Measurements from ENCODE around the gene POLN.
"Not testable (repeated sequence)": the region's sequence is repeated elsewhere in the genome, so short reads cannot be mapped to it uniquely, and the experiment has no call there.

The POLN gene

DNA sequence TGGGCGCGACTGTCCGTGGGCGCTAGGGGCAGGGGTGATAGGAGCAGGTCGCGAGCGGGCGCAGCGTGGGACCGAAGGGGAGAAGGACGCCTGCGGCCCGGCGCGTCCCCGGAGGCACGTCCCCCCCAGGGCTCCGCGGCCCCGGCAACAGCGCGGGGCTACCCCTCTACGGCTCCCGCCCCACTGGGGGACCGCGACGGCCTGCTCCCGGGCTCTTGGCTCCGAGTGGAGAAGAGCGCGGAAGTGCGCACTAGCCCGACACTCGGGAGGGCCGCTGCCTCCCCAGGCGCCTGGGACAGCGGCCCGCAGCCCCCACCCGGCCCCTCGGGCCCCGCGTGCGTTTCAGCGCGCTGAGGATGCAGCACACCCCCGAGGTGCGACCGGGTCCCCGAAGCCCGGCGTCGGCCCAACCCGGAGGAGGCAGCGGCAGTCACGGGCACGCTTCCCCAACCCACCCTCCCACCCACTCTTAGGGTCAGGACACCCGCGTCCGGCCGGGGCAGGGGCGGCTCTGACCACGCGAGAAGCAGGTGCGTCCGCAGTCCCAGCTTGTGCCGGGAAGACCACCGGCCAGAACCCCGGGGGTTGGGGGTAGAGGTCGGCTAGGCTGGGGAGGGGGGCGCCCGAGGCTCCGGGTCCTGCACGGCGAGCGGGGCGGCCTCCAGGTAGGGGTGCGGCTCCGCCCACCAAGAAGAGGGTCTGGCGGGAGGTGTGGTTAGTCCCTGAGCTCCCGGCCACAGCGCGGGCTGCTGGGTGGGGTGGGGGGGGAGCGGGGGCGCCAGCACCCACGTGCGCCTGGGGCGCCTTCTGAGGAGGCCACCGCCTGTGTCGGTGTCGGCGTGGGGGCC is 201.3 kb downstream of the POLN start:
- DNase-seq (ENCODE audit: low read depth), result no peak

DNA sequence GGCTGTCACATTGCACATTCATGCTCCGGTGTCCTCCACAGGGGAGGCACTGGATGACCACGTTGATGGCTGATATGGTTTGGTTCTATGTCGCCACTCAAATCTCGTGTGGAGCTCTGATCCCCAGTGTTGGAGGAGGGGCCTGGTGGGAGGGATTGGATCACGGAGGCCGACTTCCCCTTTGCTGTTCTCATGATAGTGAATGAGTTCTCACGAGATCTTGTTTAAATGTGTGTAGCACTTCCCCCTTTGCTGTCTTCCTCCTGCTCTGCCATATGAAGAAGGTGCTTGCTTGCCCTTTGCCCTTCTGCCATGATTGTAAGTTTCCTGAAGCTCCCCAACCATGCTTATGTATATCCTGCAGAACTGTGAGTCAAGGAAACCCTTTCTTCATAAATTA is 205.1 kb downstream of the POLN start:
- peak; percentile 87 for DNase-seq (ENCODE audit: low read depth)

DNA sequence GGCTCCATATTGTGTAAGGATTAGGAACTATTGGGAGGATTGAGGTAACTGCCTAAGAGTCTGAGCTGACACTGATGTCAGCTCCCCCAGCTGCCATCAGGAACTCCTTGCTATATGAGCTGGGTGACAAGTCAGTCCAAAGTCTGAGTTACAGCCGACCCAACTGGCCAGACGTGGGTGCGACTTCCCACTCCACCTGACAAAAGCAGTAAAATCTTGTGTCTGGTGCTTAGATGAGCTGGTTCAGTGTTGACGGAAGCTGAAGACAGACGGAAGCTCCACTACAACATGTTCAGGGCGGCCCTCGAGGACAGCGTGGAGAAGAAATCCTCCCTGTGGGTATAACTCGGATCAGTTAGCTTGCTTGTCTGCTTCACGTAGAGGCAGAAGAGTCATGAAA is 205.6 kb downstream of the POLN start:
- DNase-seq (ENCODE audit: low read depth), result no peak

DNA sequence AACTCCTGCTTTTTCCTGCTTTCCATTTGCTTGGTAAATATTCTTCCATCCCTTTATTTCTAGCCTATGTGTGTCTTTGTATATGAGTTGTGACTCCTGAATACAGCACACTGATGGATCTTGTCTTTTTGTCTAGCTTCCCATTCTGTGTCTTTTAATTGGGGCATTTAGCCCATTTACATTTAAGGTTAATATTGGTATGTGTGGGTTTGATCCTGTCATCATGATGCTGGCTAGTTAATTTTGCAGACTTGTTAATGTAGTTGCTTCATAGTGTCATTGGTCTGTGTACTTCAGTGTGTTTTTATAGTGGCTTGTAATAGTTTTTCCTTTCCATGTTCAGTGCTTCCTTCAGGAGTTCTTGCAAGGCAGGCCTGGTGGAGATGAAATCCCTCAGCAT is 210.8 kb downstream of the POLN start:
- not testable (repeated sequence) for DNase-seq (ENCODE audit: low read depth)

DNA sequence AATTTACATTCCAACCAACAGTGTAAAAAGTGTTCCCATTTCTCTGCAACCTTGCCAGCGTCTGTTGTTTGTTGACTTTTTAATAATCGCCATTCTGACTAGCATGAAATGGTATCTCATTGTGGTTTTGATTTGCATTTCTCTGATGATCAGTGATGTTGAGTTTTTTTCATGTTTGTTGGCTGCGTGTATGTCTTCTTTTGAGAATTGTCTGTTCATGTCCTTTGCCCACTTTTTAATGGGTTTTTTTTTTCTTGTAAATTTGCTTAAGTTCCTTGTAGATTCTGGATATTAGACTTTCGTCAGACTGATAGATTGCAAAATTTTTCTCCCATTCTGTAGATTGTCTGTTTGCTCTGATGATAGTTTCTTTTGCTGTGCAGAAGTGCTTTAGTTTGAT is 214.8 kb downstream of the POLN start:
- DNase-seq (ENCODE audit: low read depth), result not testable (repeated sequence)

DNA sequence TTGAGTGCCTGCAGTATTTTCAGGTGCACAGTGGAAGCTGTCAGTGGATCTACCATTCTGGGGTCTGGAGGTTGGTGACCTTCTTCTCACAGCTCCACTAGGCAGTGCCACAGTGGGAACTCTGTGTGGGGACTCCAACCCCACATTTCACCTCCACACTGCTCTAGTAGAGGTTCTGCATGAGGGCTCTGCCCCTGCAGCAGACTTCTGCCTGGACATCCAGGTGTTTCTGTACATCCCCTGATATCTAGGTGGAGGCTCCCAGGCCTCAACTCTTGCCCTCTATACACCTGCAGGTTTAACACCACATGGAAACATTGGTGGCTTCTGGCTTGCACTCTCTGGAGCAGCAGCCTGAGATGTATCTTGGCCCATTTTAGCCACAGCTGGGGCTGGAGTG is 216.1 kb downstream of the POLN start:
- DNase-seq (ENCODE audit: low read depth), result no peak

DNA sequence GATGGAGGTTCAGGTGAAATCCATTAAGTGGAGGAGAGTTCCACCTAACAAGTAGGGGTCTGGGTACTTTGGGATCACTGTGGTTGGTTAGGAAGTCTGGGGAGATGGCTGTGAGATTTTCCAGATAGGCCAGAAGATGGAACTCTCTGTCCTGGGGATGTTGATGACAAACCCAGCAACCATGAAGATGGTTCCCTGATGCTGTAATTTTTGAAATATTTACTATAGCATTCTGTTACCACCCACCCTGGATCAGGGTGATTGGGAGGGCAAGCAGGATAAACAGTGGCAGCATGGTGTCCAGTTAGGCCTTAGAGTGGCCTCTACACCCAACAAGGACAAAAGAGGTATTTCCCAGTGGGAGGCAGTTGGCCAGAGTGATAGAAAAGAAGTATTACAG is 217.2 kb downstream of the POLN start:
- DNase-seq (ENCODE audit: low read depth), result no peak

Measured in CMK (cell line).